GM12878 (cell line): ENCODE results near the gene SLC25A40. TPM values are rescaled to one million over a fixed set of nuclear protein-coding genes. Genes with fewer than 3 reads are reported as not detected.
"Not testable (repeated sequence)": the region's sequence is repeated elsewhere in the genome, so short reads cannot be mapped to it uniquely, and the experiment has no call there.

Source experiments
- ATAC-seq: fragments of 200-7000 bp; cut with Tn5 transposase; 3 replicates; pipeline ENCODE4 v1.9.1; 2020; ENCODE audit warnings: mild to moderate bottlenecking, moderate library complexity
- BruUV-seq: library from RNA; stranded (reverse); fragments of 400-500 nt; replicated peaks from 2 replicates; lab custom pipeline; 2021; lab: Mats Ljungman, UMichigan
- CTCF ChIA-PET: fragments of 300-600 bp; sonication (Branson Sonifier 250); formaldehyde crosslinking; extraction: SDS; loops from one replicate; lab custom pipeline; 2021; ENCODE audit warnings: inconsistent platforms; lab: Yijun Ruan, JAX
- POLR2A ChIA-PET: fragments of 350-600 bp; formaldehyde crosslinking; extraction: SDS; loops from one replicate; lab custom pipeline; 2021; ENCODE audit warnings: inconsistent platforms; lab: Charles Lee
- RAD21 ChIA-PET: fragments of 300-600 bp; sonication (Branson Sonifier 250); formaldehyde crosslinking; loops from one replicate; lab custom pipeline; 2023; ENCODE audit warnings: antibody characterized with exemption; ENCODE audit not compliant: unreplicated experiment; lab: Charles Lee
- SMC1A ChIA-PET: fragments of 300-600 bp; sonication (Branson Sonifier 250); formaldehyde crosslinking; loops from one replicate; lab custom pipeline; 2023; ENCODE audit not compliant: unreplicated experiment, uncharacterized antibody; lab: Charles Lee
- DNase-seq: peaks from one replicate; pipeline ENCODE4 v3.0.0-alpha.2; 2011; ENCODE audit warnings: low read depth, low spot score
- FAIRE-seq: peaks from 3 replicates; lab custom pipeline; 2011; peaks lifted over from hg19 to GRCh38; lab: Jason Lieb, UNC
- H2AFZ ChIP-seq: 2 replicates; pipeline ENCODE4 v1.6.0; 2011; ENCODE audit warnings: low read depth, low read length, control low read depth; ENCODE audit not compliant: control insufficient read depth
- H3K27ac ChIP-seq: 2 replicates; pipeline ENCODE4 v1.5.1; 2011; ENCODE audit warnings: control low read depth; ENCODE audit not compliant: control insufficient read depth, insufficient read depth
- H3K27me3 ChIP-seq, 2 experiments: replicated peaks in 1 of 2; 2 replicates each; pipeline versions ENCODE4 v1.6.0 to v1.6.1; 2011; ENCODE audit warnings: low read length in 1 of 2; ENCODE audit not compliant: control insufficient read depth in 2 of 2, insufficient read depth in 2 of 2
- H3K36me3 ChIP-seq, 2 experiments: 2 replicates each; pipeline ENCODE4 v1.5.1; 2011; ENCODE audit warnings: low read length in 1 of 2; ENCODE audit not compliant: control insufficient read depth in 2 of 2, insufficient read depth in 2 of 2
- H3K4me1 ChIP-seq: 2 replicates; pipeline ENCODE4 v1.6.1; 2011; ENCODE audit warnings: mild to moderate bottlenecking, low read length, moderate library complexity, mixed read lengths; ENCODE audit not compliant: control insufficient read depth, insufficient read depth
- H3K4me2 ChIP-seq: 2 replicates; pipeline ENCODE4 v1.6.0; 2011; ENCODE audit warnings: control low read depth; ENCODE audit not compliant: control insufficient read depth, insufficient read depth
- H3K4me3 ChIP-seq: fragments of 200-600 bp; sonication (generic); 2 replicates; pipeline ENCODE4 v1.5.1; 2016
- H3K79me2 ChIP-seq: 2 replicates; pipeline ENCODE4 v1.6.0; 2011; ENCODE audit warnings: low read length; ENCODE audit not compliant: control insufficient read depth, insufficient read depth
- H3K9ac ChIP-seq: 2 replicates; pipeline ENCODE4 v1.8.0; 2011; ENCODE audit warnings: low read length, control low read depth, mixed read lengths; ENCODE audit not compliant: control insufficient read depth, insufficient read depth
- H3K9me3 ChIP-seq: replicated peaks from 3 replicates; pipeline ENCODE4 v1.5.1; 2011; ENCODE audit warnings: mild to moderate bottlenecking, low read length; ENCODE audit not compliant: control insufficient read depth, insufficient read depth
- H4K20me1 ChIP-seq: 2 replicates; pipeline ENCODE4 v1.6.0; 2011; ENCODE audit not compliant: control insufficient read depth, insufficient read depth
- E2F8 ChIP-seq: fragments of 450-650 bp; IDR thresholded peaks from 2 replicates; pipeline ENCODE4 v1.6.1; 2018; ENCODE audit warnings: mild to moderate bottlenecking, low read depth, moderate library complexity; ENCODE audit not compliant: partially characterized antibody
- POU2F2 ChIP-seq: IDR thresholded peaks from 3 replicates; pipeline ENCODE4 v1.6.1; 2011; ENCODE audit warnings: low read depth, mild to moderate bottlenecking, low read length, borderline replicate concordance
- RUNX3 ChIP-seq: IDR thresholded peaks from 2 replicates; pipeline ENCODE4 v1.6.1; 2012; ENCODE audit warnings: low read length, inconsistent platforms
- WGBS: methylation state at CpG from one replicate; pipeline ENCODE4 v1.1.6; 2016; ENCODE audit warnings: low lambda C conversion rate; ENCODE audit not compliant: insufficient replicate concordance, insufficient coverage; ENCODE audit errors: missing lambda C conversion rate; 5-methylcytosine and 5-hydroxymethylcytosine counted together
- in situ Hi-C: fragments of 300-500 bp; cut with MboI; formaldehyde crosslinking; loops from 9 replicates; pipeline ENCODE4 v1.14.3; 2018; ENCODE audit warnings: mixed read lengths
- intact Hi-C: fragments of 100-400 bp; cut with micrococcal nuclease; formaldehyde crosslinking; loops from one replicate; pipeline ENCODE4 v1.14.2; 2022; ENCODE audit not compliant: unreplicated experiment
- polyA plus RNA-seq, 11 experiments: library from polyadenylated mRNA; depleted of rRNA in 4 of 11; unstranded in 6 of 11; stranded (reverse) in 5 of 11; fragments of >200 nt; fragmentation: Nextera tagmentation in 4 of 11; fragmentation: Illumina TruSeq in 1 of 11; extraction: Ambion mirVana in 4 of 11; extraction: Trizol in 1 of 11; gene quantifications; 1 replicate in 1 of 11; 2 replicates in 10 of 11; pipeline versions ENCODE4 v1.2.1 to v1.2.3, GENCODE V29; 2011 to 2016; ENCODE audit warnings: inconsistent platforms in 2 of 11, missing spikeins in 2 of 11, low read depth in 1 of 11
- total RNA-seq, 4 experiments: library from RNA; depleted of rRNA in 3 of 4; stranded (reverse); fragments of >200 nt in 3 of 4; fragmentation: Illumina TruSeq in 1 of 4; extraction: Trizol in 1 of 4; gene quantifications; 2 replicates each; pipeline versions ENCODE4 v1.2.1 to v1.2.3, GENCODE V29; 2013 to 2021

Gene SLC25A40
- total and polyA plus RNA-seq, 10 of the 15 experiments (the other 5 are each of a cell fraction or from before 2014, with no cell fraction given): 15.8 to 60.3 (median 22.2) TPM

- no peak for TF ChIP-seq E2F8
- no peak for TF ChIP-seq RUNX3
- no peak for TF ChIP-seq POU2F2
- TF ChIP-seq, all 136 proteins: peak for 0
Measured at GRCh38 chr7:87912121-87912520, 36.0 kb upstream of the SLC25A40 start (continued).

- not testable (repeated sequence) for BruUV-seq
- ATAC-seq: peak; percentile 48
Measured at GRCh38 chr7:87908814-87909213, 32.7 kb upstream of the SLC25A40 start.

GRCh38 chr7:87907136-87907906 lies 31.2 kb upstream of the SLC25A40 start:
- FAIRE-seq, DNase-seq: not testable (repeated sequence)
- TSS peak; percentile 47 for BruUV-seq

More at GRCh38 chr7:87908814-87909213, 32.7 kb upstream of the SLC25A40 start:
- H3K9ac ChIP-seq, DNase-seq, H3K4me3 ChIP-seq, H3K4me1 ChIP-seq, H4K20me1 ChIP-seq, H2AFZ ChIP-seq, H3K27ac ChIP-seq, intact Hi-C loops, H3K36me3 ChIP-seq, CTCF ChIA-PET, H3K9me3 ChIP-seq, in situ Hi-C loops, FAIRE-seq, H3K4me2 ChIP-seq, RAD21 ChIA-PET, POLR2A ChIA-PET, H3K27me3 ChIP-seq, H3K79me2 ChIP-seq: not testable (repeated sequence)
- 100% methylated on average over 4 of the region's 4 CpGs for WGBS
- SMC1A ChIA-PET: interaction anchor here (0.7 kb wide), 1 partner anchor 215 kb away, joined by 3 read pairs; no protein-coding TSS in a partner anchor

More at GRCh38 chr7:87907136-87907906, 31.2 kb upstream of the SLC25A40 start:
- ChIA-PET POLR2A (interaction anchor here (1.5 kb wide), 1 partner anchor 14 kb away, joined by 11 read pairs; no protein-coding TSS in a partner anchor), CTCF (interaction anchor here (0.6 to 2.6 kb wide), 4 partner anchors 11 to 204 kb away, joined by 3 to 8 read pairs (median 5); no protein-coding TSS in a partner anchor), RAD21 (interaction anchor here (1.2 to 1.3 kb wide), 2 partner anchors 12 to 18 kb away, joined by 4 to 6 read pairs; no protein-coding TSS in a partner anchor), SMC1A (interaction anchor here (0.5 to 2.4 kb wide), 11 partner anchors 11 to 435 kb away, joined by 3 to 11 read pairs (median 6); partner anchors contain the start of gene ADAM22)
- H3K27me3 ChIP-seq, H3K4me3 ChIP-seq, H2AFZ ChIP-seq, H3K36me3 ChIP-seq, H3K4me2 ChIP-seq, ATAC-seq, H3K9ac ChIP-seq, H4K20me1 ChIP-seq, H3K79me2 ChIP-seq, H3K9me3 ChIP-seq, in situ Hi-C loops, H3K4me1 ChIP-seq, intact Hi-C loops, H3K27ac ChIP-seq: not testable (repeated sequence)
- WGBS: 96% methylated on average over 3 of the region's 3 CpGs
